Activated CD8-positive, alpha-beta T cell treated with anti-CD3 and anti-CD28 coated beads, Interleukin-2, amount 10 ng/mL, durations not matched to agents 7 days and 5 days (primary cell): Measurements from ENCODE around the gene EPHB1. TPM values are rescaled to one million over a fixed set of nuclear protein-coding genes. Genes with fewer than 3 reads are reported as not detected.
"Not testable (repeated sequence)": the region's sequence is repeated elsewhere in the genome, so short reads cannot be mapped to it uniquely, and the experiment has no call there.

ENCODE experiments used
- ATAC-seq: fragments of 150-1000 bp; cut with Tn5 transposase; one replicate; pipeline ENCODE4 v1.10.0; 2021; ENCODE audit warnings: moderate library complexity
- CTCF ChIA-PET: fragments of 350-600 bp; sonication (Branson Sonifier 250); formaldehyde crosslinking; loops from one replicate; lab custom pipeline; 2021; ENCODE audit warnings: antibody characterized with exemption; lab: Charles Lee
- POLR2A ChIA-PET: fragments of 350-600 bp; sonication (Branson Sonifier 250); formaldehyde crosslinking; loops from one replicate; lab custom pipeline; 2021; ENCODE audit warnings: antibody characterized with exemption; lab: Charles Lee
- DNase-seq: peaks from one replicate; pipeline ENCODE4 v3.0.0-alpha.2; 2020
- H3K27ac Mint-ChIP-seq: one replicate; pipeline ENCODE4 v1.8.0; 2021; ENCODE audit warnings: mild to moderate bottlenecking, mixed read lengths
- H3K27me3 Mint-ChIP-seq: one replicate; pipeline ENCODE4 v1.8.0; 2021; ENCODE audit warnings: low read depth, mixed read lengths
- H3K36me3 Mint-ChIP-seq: one replicate; pipeline ENCODE4 v1.8.0; 2021; ENCODE audit warnings: low read depth, mixed read lengths
- H3K4me1 Mint-ChIP-seq: one replicate; pipeline ENCODE4 v1.8.0; 2021; ENCODE audit warnings: low read depth, mixed read lengths
- H3K4me3 Mint-ChIP-seq: one replicate; pipeline ENCODE4 v1.8.0; 2021; ENCODE audit warnings: mild to moderate bottlenecking, mixed read lengths
- H3K9me3 Mint-ChIP-seq: one replicate; pipeline ENCODE4 v1.8.0; 2022; ENCODE audit warnings: mixed read lengths; ENCODE audit not compliant: insufficient read depth
- total RNA-seq, 2 experiments: library from RNA; stranded (reverse); gene quantifications; one replicate each; pipeline ENCODE4 v1.2.3, GENCODE V29; 2021

The EPHB1 gene
- total RNA-seq, 2 experiments from 2014 or later, result 1.1 to 1.4 TPM

GRCh38 chr3:135055449-135055848 lies 260.4 kb downstream of the EPHB1 start:
- ATAC-seq (no peak), DNase-seq (no peak)
- H3K27ac Mint-ChIP-seq, result no peak overlapping the region
- CTCF ChIA-PET, result no interaction called here
- POLR2A ChIA-PET, result no interaction called here
- no peaks in the 10 kb centered on the region for H3K27me3 Mint-ChIP-seq
- H3K36me3 Mint-ChIP-seq, result no peaks in the 10 kb centered on the region
- H3K4me1 Mint-ChIP-seq, result no peaks in the 10 kb centered on the region
- no peaks in the 10 kb centered on the region for H3K9me3 Mint-ChIP-seq
- H3K4me3 Mint-ChIP-seq, result no peak overlapping the region

- POLR2A ChIA-PET, result no interaction called here
- DNase-seq (no peak), ATAC-seq (no peak)
- H3K4me1 Mint-ChIP-seq, result no peaks in the 10 kb centered on the region
- H3K36me3 Mint-ChIP-seq, result no peaks in the 10 kb centered on the region
- no peak overlapping the region for H3K4me3 Mint-ChIP-seq
- no peaks in the 10 kb centered on the region for H3K27me3 Mint-ChIP-seq
- CTCF ChIA-PET, result no interaction called here
- no peak overlapping the region for H3K27ac Mint-ChIP-seq
- no peaks in the 10 kb centered on the region for H3K9me3 Mint-ChIP-seq
Observed at GRCh38 chr3:135056084-135056730, 261.1 kb downstream of the EPHB1 start.

GRCh38 chr3:135056733-135057310 lies 261.8 kb downstream of the EPHB1 start:
- no peaks in the 10 kb centered on the region for H3K9me3 Mint-ChIP-seq
- H3K27me3 Mint-ChIP-seq, result no peaks in the 10 kb centered on the region
- no peak overlapping the region for H3K27ac Mint-ChIP-seq
- POLR2A ChIA-PET, result no interaction called here
- H3K36me3 Mint-ChIP-seq, result no peaks in the 10 kb centered on the region
- DNase-seq (no peak), ATAC-seq (no peak)
- CTCF ChIA-PET, result no interaction called here
- no peak overlapping the region for H3K4me3 Mint-ChIP-seq
- H3K4me1 Mint-ChIP-seq, result no peaks in the 10 kb centered on the region

GRCh38 chr3:135057996-135058395 lies 262.9 kb downstream of the EPHB1 start:
- no peaks in the 10 kb centered on the region for H3K9me3 Mint-ChIP-seq

GRCh38 chr3:135059580-135059979 lies 264.5 kb downstream of the EPHB1 start:
- no peak overlapping the region for H3K27ac Mint-ChIP-seq
- ATAC-seq (no peak), DNase-seq (no peak)
- no peak overlapping the region for H3K4me3 Mint-ChIP-seq
- H3K36me3 Mint-ChIP-seq, result no peaks in the 10 kb centered on the region
- POLR2A ChIA-PET, result no interaction called here
- no peaks in the 10 kb centered on the region for H3K9me3 Mint-ChIP-seq
- CTCF ChIA-PET, result no interaction called here
- H3K27me3 Mint-ChIP-seq, result no peaks in the 10 kb centered on the region
- H3K4me1 Mint-ChIP-seq, result no peaks in the 10 kb centered on the region

More at GRCh38 chr3:135057996-135058395, 262.9 kb downstream of the EPHB1 start:
- no peak overlapping the region for H3K27ac Mint-ChIP-seq
- CTCF ChIA-PET, result no interaction called here
- ATAC-seq, result no peak
- no peaks in the 10 kb centered on the region for H3K36me3 Mint-ChIP-seq
- no peaks in the 10 kb centered on the region for H3K27me3 Mint-ChIP-seq
- H3K4me3 Mint-ChIP-seq, result no peak overlapping the region
- POLR2A ChIA-PET, result no interaction called here
- DNase-seq, result no peak
- no peaks in the 10 kb centered on the region for H3K4me1 Mint-ChIP-seq

- POLR2A ChIA-PET, DNase-seq, H3K4me1 Mint-ChIP-seq, H3K4me3 Mint-ChIP-seq, CTCF ChIA-PET, H3K27ac Mint-ChIP-seq, H3K36me3 Mint-ChIP-seq, ATAC-seq, H3K9me3 Mint-ChIP-seq, H3K27me3 Mint-ChIP-seq: not testable (repeated sequence)
Observed at GRCh38 chr3:135066844-135067727, 272.0 kb downstream of the EPHB1 start.

- CTCF ChIA-PET, result no interaction called here
- ATAC-seq, result no peak
Observed at GRCh38 chr3:135068011-135068410, 273.0 kb downstream of the EPHB1 start.

GRCh38 chr3:135069406-135069805 lies 274.3 kb downstream of the EPHB1 start:
- DNase-seq (no peak), ATAC-seq (no peak)
- Mint-ChIP-seq H3K9me3 (no peaks in the 10 kb centered on the region), H3K27me3 (no peaks in the 10 kb centered on the region), H3K4me1 (no peaks in the 10 kb centered on the region), H3K27ac (no peak overlapping the region), H3K4me3 (no peak overlapping the region), H3K36me3 (no peaks in the 10 kb centered on the region)
- ChIA-PET CTCF (no interaction called here), POLR2A (no interaction called here)

More at GRCh38 chr3:135068011-135068410, 273.0 kb downstream of the EPHB1 start:
- H3K27ac Mint-ChIP-seq, result no peak overlapping the region
- no peak for DNase-seq
- POLR2A ChIA-PET, result no interaction called here
- H3K27me3 Mint-ChIP-seq, result no peaks in the 10 kb centered on the region
- H3K4me3 Mint-ChIP-seq, result no peak overlapping the region
- H3K9me3 Mint-ChIP-seq, result no peaks in the 10 kb centered on the region
- no peaks in the 10 kb centered on the region for H3K36me3 Mint-ChIP-seq
- H3K4me1 Mint-ChIP-seq, result no peaks in the 10 kb centered on the region

GRCh38 chr3:135071483-135071882 lies 276.4 kb downstream of the EPHB1 start:
- H3K36me3 Mint-ChIP-seq, result no peaks in the 10 kb centered on the region

GRCh38 chr3:135072431-135072830 lies 277.4 kb downstream of the EPHB1 start:
- ChIA-PET CTCF (no interaction called here), POLR2A (no interaction called here)
- H3K36me3 Mint-ChIP-seq, result no peaks in the 10 kb centered on the region
- ATAC-seq (no peak), DNase-seq (no peak)
- no peaks in the 10 kb centered on the region for H3K27me3 Mint-ChIP-seq
- H3K4me3 Mint-ChIP-seq, result no peak overlapping the region
- no peaks in the 10 kb centered on the region for H3K4me1 Mint-ChIP-seq
- H3K27ac Mint-ChIP-seq, result no peak overlapping the region
- no peaks in the 10 kb centered on the region for H3K9me3 Mint-ChIP-seq

More at GRCh38 chr3:135071483-135071882, 276.4 kb downstream of the EPHB1 start:
- Mint-ChIP-seq H3K27me3 (no peaks in the 10 kb centered on the region), H3K9me3 (no peaks in the 10 kb centered on the region), H3K4me3 (no peak overlapping the region), H3K4me1 (no peaks in the 10 kb centered on the region), H3K27ac (no peak overlapping the region)
- DNase-seq (no peak), ATAC-seq (no peak)
- POLR2A ChIA-PET, result no interaction called here
- CTCF ChIA-PET, result no interaction called here

- no peaks in the 10 kb centered on the region for H3K9me3 Mint-ChIP-seq
- no peaks in the 10 kb centered on the region for H3K4me1 Mint-ChIP-seq
- H3K4me3 Mint-ChIP-seq, result no peak overlapping the region
- no peaks in the 10 kb centered on the region for H3K36me3 Mint-ChIP-seq
- no peak for ATAC-seq
- no peak for DNase-seq
- no peaks in the 10 kb centered on the region for H3K27me3 Mint-ChIP-seq
- no peak overlapping the region for H3K27ac Mint-ChIP-seq
- CTCF ChIA-PET, result no interaction called here
- POLR2A ChIA-PET, result no interaction called here
Observed at GRCh38 chr3:135075157-135075556, 280.1 kb downstream of the EPHB1 start.

- H3K9me3 Mint-ChIP-seq, result no peaks in the 10 kb centered on the region
- CTCF ChIA-PET, result no interaction called here
- H3K27me3 Mint-ChIP-seq, result no peaks in the 10 kb centered on the region
- no peak for DNase-seq
- H3K27ac Mint-ChIP-seq, result no peak overlapping the region
- H3K4me1 Mint-ChIP-seq, result no peaks in the 10 kb centered on the region
- no peak for ATAC-seq
- H3K4me3 Mint-ChIP-seq, result no peak overlapping the region
- H3K36me3 Mint-ChIP-seq, result no peaks in the 10 kb centered on the region
- POLR2A ChIA-PET, result no interaction called here
Observed at GRCh38 chr3:135076341-135076740, 281.3 kb downstream of the EPHB1 start.
